DND-41 (cell line): ENCODE measurements around the gene CDKN1A.

Experiments used
- EZH2 ChIP-seq: IDR thresholded peaks from 3 replicates; pipeline ENCODE4 v1.6.1; 2012; ENCODE audit warnings: borderline replicate concordance, low read depth, mild to moderate bottlenecking, moderate library complexity, low read length, inconsistent platforms; ENCODE audit not compliant: severe bottlenecking
- TF ChIP-seq, protein P1 (sequence below): IDR thresholded peaks from 2 replicates; pipeline ENCODE4 v1.5.1; 2012; ENCODE audit warnings: borderline replicate concordance, low read length, moderate library complexity, mild to moderate bottlenecking; ENCODE audit not compliant: poor library complexity, severe bottlenecking; ENCODE audit errors: extremely low read depth

DNA sequence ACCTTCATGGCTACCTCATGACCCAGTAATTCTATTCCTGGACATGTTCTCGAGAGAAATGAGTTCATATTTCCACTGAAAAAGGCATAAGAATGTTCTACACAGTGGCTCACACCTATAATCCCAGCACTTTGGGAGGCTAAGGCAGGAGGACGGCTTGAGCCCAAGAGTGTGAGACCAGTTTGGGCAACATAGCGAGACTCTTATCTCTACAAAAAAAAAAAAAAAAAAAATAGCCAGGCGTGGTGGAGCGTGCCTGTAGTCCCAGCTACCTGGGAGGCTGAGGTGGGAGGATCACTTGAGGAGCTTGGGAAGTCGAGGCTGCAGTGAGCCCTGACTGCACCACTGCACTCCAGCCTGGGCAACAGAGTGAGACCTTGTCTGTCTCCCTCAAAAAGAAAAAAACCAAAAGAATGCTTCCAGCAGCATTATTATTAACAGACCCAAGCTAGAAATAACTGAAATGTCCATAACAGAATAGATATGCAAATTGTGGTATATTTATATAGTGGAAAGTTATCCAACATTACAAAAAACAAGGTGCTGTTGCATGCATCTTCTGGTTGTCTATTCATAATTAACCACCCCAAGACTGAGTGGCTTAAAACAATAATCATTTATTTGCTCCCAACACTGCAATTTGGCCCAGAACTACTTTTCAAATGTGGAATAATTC is 9.7 kb downstream of the CDKN1A start:
- TF ChIP-seq, protein P1, sequence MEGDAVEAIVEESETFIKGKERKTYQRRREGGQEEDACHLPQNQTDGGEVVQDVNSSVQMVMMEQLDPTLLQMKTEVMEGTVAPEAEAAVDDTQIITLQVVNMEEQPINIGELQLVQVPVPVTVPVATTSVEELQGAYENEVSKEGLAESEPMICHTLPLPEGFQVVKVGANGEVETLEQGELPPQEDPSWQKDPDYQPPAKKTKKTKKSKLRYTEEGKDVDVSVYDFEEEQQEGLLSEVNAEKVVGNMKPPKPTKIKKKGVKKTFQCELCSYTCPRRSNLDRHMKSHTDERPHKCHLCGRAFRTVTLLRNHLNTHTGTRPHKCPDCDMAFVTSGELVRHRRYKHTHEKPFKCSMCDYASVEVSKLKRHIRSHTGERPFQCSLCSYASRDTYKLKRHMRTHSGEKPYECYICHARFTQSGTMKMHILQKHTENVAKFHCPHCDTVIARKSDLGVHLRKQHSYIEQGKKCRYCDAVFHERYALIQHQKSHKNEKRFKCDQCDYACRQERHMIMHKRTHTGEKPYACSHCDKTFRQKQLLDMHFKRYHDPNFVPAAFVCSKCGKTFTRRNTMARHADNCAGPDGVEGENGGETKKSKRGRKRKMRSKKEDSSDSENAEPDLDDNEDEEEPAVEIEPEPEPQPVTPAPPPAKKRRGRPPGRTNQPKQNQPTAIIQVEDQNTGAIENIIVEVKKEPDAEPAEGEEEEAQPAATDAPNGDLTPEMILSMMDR, result no peak
- no peak for TF ChIP-seq EZH2
